GM19025 (cell line): Measurements from ENCODE around the gene SEMA4G.

Experiments
- ATAC-seq: cut with Tn5 transposase; IDR thresholded peaks from one replicate; pipeline ENCODE4 v1.9.1; 2021; ENCODE audit warnings: mild to moderate bottlenecking, low read depth, moderate library complexity; ENCODE audit not compliant: unreplicated experiment

Gene SEMA4G

GRCh38 chr10:100969187-100970075 lies at the start of gene SEMA4G:
TSS of gene SEMA4G (plus strand) at chr10:100969504. CDS start at chr10:100972913, 3,409 bp downstream.
- no peak for ATAC-seq

GRCh38 chr10:100923580-100923979 lies 45.7 kb upstream of the SEMA4G start:
- ATAC-seq = no peak

- ATAC-seq = no peak
These were observed 42.0 kb upstream of the SEMA4G start for GRCh38 chr10:100927266-100927665.

GRCh38 chr10:100928039-100928438 lies 41.3 kb upstream of the SEMA4G start:
- no peak for ATAC-seq

GRCh38 chr10:100930368-100930767 lies 38.9 kb upstream of the SEMA4G start:
- ATAC-seq = no peak

- no peak for ATAC-seq
These were observed 35.1 kb upstream of the SEMA4G start for GRCh38 chr10:100934084-100934659.

- no peak for ATAC-seq
These were observed 29.4 kb upstream of the SEMA4G start for GRCh38 chr10:100939763-100940344.

- ATAC-seq = no peak
These were observed 27.1 kb upstream of the SEMA4G start for GRCh38 chr10:100942229-100942628.

GRCh38 chr10:100943508-100943907 lies 25.8 kb upstream of the SEMA4G start:
- no peak for ATAC-seq

- no peak for ATAC-seq
These were observed 23.6 kb upstream of the SEMA4G start for GRCh38 chr10:100945754-100946153.

GRCh38 chr10:100948916-100949315 lies 20.4 kb upstream of the SEMA4G start:
- no peak for ATAC-seq

- ATAC-seq = no peak
These were observed 9.1 kb upstream of the SEMA4G start for GRCh38 chr10:100960251-100960650.

GRCh38 chr10:100962351-100963080 lies 6.8 kb upstream of the SEMA4G start:
- no peak for ATAC-seq

GRCh38 chr10:100963826-100964225 lies 5.5 kb upstream of the SEMA4G start:
- ATAC-seq = no peak

- no peak for ATAC-seq
These were observed 3.5 kb upstream of the SEMA4G start for GRCh38 chr10:100965820-100966219.

- ATAC-seq = no peak
These were observed 2.4 kb upstream of the SEMA4G start for GRCh38 chr10:100966887-100967286.

GRCh38 chr10:100967332-100967731 lies 2.0 kb upstream of the SEMA4G start:
- ATAC-seq = no peak

- no peak for ATAC-seq
These were observed 1.1 kb upstream of the SEMA4G start for GRCh38 chr10:100968062-100968736.

GRCh38 chr10:100968863-100969186 lies 479 bp upstream of the SEMA4G start:
- no peak for ATAC-seq

- ATAC-seq = no peak
These were observed 991 bp downstream of the SEMA4G start for GRCh38 chr10:100970076-100970913.
